Peyer's patch (tissue), 4 donors: Measurements from ENCODE around the gene TP53BP1. TPM values are rescaled to one million over a fixed set of nuclear protein-coding genes. Genes with fewer than 3 reads are reported as not detected.

ENCODE experiments used
- DNase-seq, 3 donors: peaks; one replicate each; pipeline ENCODE4 v3.0.0-alpha.2; 2017 to 2019
- H3K27ac ChIP-seq, 4 donors: fragments of 200-600 bp; sonication (generic); one replicate each; pipeline ENCODE4 v1.5.1; 2016 to 2019
- H3K27me3 ChIP-seq, 2 donors: fragments of 200-600 bp; sonication (generic); one replicate each; pipeline ENCODE4 v1.5.1; 2019
- H3K36me3 ChIP-seq, 3 donors: fragments of 200-600 bp; sonication (generic); one replicate each; pipeline ENCODE4 v1.5.1; 2016 to 2019
- H3K4me1 ChIP-seq, 4 donors: fragments of 200-600 bp; sonication (generic); one replicate each; pipeline ENCODE4 v1.5.1; 2016 to 2019
- H3K4me3 ChIP-seq, 4 donors: fragments of 200-600 bp; sonication (generic); 1 replicate in 3 of 4; 2 replicates in 1 of 4; pipeline ENCODE4 v1.5.1; 2016 to 2019; ENCODE audit warnings: mild to moderate bottlenecking in 1 of 4
- H3K9me3 ChIP-seq, 4 donors: fragments of 200-600 bp; sonication (generic); one replicate each; pipeline ENCODE4 v1.5.1; 2016 to 2019; ENCODE audit warnings: mild to moderate bottlenecking in 1 of 4
- POLR2A ChIP-seq, 2 donors: fragments of 450-650 bp; IDR thresholded peaks; one replicate each; pipeline ENCODE4 v1.5.1; 2017; ENCODE audit warnings: antibody characterized with exemption in 2 of 2, mild to moderate bottlenecking in 2 of 2, moderate library complexity in 2 of 2
- total RNA-seq, 4 donors: library from RNA; depleted of rRNA; stranded (reverse); fragments of >200 nt; gene quantifications; one replicate each; pipeline ENCODE4 v1.1.0, GENCODE V29; 2016
- TF ChIP-seq, protein P1 (sequence below), 6 experiments: fragments of 450-650 bp in 4 of 6; fragments of 200-600 bp in 2 of 6; sonication (generic) in 1 of 6; IDR thresholded peaks; one replicate each; pipeline ENCODE4 v1.5.1; 2017 to 2019; ENCODE audit warnings: antibody characterized with exemption in 6 of 6, mild to moderate bottlenecking in 3 of 6, moderate library complexity in 1 of 6

TP53BP1 gene
- total RNA-seq, 4 donors from 2014 or later = 9.3 to 163 (median 24.6) TPM

DNA sequence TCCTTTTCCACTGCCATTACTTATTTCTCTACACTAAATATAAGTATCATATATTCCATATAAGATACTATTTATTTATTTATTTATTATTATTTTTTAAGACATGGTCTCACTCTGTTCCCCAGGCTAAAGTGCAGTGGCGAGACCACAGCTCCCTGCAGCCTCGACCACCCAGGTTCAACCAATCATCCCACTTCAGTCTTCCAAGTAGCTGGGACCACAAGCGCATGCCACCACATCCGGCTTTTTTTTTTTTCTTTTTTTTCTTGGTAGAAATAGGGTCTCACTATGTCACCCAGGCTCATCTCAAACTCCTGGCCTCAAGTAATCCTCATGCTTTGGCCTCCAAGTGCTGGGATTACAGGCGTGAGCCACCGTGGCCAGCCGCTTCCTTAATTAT is 56.6 kb downstream of the TP53BP1 start:
- no peaks in the 10 kb centered on the region for H3K9me3 ChIP-seq
- H3K36me3 ChIP-seq = peaks cover 0 to 32% (median 0%) of the 10 kb centered on the region in 3 donors
- H3K4me1 ChIP-seq = no peaks in the 10 kb centered on the region
- no peak overlapping the region for H3K4me3 ChIP-seq
- no peak for TF ChIP-seq POLR2A (IDR thresholded peaks at IDR 0.05)
- TF ChIP-seq, protein P1, sequence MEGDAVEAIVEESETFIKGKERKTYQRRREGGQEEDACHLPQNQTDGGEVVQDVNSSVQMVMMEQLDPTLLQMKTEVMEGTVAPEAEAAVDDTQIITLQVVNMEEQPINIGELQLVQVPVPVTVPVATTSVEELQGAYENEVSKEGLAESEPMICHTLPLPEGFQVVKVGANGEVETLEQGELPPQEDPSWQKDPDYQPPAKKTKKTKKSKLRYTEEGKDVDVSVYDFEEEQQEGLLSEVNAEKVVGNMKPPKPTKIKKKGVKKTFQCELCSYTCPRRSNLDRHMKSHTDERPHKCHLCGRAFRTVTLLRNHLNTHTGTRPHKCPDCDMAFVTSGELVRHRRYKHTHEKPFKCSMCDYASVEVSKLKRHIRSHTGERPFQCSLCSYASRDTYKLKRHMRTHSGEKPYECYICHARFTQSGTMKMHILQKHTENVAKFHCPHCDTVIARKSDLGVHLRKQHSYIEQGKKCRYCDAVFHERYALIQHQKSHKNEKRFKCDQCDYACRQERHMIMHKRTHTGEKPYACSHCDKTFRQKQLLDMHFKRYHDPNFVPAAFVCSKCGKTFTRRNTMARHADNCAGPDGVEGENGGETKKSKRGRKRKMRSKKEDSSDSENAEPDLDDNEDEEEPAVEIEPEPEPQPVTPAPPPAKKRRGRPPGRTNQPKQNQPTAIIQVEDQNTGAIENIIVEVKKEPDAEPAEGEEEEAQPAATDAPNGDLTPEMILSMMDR (IDR thresholded peaks at IDR 0.05) = no peak
- no peak overlapping the region for H3K27ac ChIP-seq
- DNase-seq = no peak
- H3K27me3 ChIP-seq = no peaks in the 10 kb centered on the region

DNA sequence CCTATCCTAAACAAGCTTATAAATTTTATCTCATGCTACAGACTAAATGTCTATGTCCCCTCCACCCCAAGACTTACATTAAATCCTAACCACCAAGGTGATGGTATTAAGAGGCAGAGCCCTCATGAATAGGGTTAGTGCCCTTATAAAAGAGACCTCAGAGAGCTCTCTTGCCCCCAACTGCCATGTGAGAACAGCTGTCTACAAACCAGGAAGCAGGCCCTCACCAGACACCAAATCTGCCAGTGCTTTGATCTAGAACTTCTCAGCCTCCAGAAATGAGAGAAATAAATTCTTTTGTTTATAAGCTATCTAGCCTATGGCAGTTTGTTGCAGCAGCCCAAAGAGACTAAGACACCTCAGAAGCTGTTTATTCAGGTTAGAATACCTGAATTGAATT is 58.5 kb downstream of the TP53BP1 start:
- no peak for TF ChIP-seq POLR2A (IDR thresholded peaks at IDR 0.05)
- TF ChIP-seq, protein P1 (IDR thresholded peaks at IDR 0.05) = no peak
- no peak for DNase-seq
- no peaks in the 10 kb centered on the region for H3K4me1 ChIP-seq
- no peak overlapping the region for H3K27ac ChIP-seq
- H3K36me3 ChIP-seq = peaks cover 0 to 32% (median 0%) of the 10 kb centered on the region in 3 donors
- no peaks in the 10 kb centered on the region for H3K27me3 ChIP-seq
- no peak overlapping the region for H3K4me3 ChIP-seq
- H3K9me3 ChIP-seq = no peaks in the 10 kb centered on the region

DNA sequence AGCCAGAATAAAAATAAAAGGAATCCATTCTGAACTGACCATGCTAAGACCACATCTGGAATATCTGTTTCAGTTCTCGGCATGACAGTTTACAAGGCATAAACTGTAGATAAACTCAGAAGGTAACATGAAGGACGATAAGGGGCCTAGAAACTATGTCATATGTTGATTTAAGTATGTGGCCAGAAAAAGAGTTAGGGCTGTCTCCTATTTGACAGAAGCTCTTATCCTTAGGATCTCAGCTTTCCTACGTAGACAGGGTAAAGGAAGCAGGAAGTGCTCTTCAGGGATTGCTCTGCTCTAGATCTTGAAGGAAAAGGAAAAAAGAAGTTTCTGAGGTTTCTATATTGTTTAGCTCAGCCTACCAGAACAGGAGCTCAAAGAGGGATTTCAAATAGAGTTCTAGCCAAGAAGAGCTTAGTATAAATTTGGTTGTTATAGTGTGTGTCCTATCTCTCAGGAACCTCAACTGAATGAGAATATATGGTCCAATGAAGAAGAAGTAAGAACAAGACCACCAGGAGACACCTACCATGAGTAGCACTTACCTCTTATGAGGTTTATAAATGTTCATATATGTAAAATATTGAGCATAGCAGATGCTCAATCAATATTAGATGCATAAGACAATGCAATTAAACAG is 59.2 kb downstream of the TP53BP1 start:
- Histone ChIP-seq H3K36me3 (peaks cover 0 to 32% (median 0%) of the 10 kb centered on the region in 3 donors), H3K4me3 (no peak overlapping the region), H3K9me3 (no peaks in the 10 kb centered on the region), H3K27ac (no peak overlapping the region), H3K4me1 (no peaks in the 10 kb centered on the region), H3K27me3 (no peaks in the 10 kb centered on the region)
- TF ChIP-seq POLR2A (IDR thresholded peaks at IDR 0.05) = no peak
- TF ChIP-seq, protein P1 (IDR thresholded peaks at IDR 0.05) = no peak
- no peak for DNase-seq

DNA sequence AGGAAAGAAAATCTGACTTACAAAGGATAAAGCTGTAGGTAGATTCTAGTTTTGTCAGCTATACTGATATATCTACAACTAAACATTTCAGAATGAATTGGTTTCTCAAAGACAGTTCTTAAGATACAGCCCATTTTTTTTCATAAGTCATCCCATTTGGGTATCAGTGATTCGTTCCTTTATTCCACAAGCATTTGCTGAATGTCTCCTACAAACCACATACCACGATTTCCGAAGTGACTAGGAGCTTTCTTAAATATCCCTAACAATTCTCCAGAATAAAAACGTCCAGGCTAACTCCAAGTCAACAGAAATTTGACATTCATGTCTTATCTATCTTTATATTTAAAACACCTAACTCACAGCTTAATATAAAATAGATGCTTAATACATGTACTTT is 59.8 kb downstream of the TP53BP1 start:
- H3K4me1 ChIP-seq = no peaks in the 10 kb centered on the region
- H3K9me3 ChIP-seq = no peaks in the 10 kb centered on the region
- TF ChIP-seq, protein P1 (IDR thresholded peaks at IDR 0.05) = no peak
- TF ChIP-seq POLR2A (IDR thresholded peaks at IDR 0.05) = no peak
- no peaks in the 10 kb centered on the region for H3K27me3 ChIP-seq
- no peak overlapping the region for H3K27ac ChIP-seq
- no peak for DNase-seq
- H3K4me3 ChIP-seq = no peak overlapping the region
- H3K36me3 ChIP-seq = peaks cover 0 to 30% (median 0%) of the 10 kb centered on the region in 3 donors

DNA sequence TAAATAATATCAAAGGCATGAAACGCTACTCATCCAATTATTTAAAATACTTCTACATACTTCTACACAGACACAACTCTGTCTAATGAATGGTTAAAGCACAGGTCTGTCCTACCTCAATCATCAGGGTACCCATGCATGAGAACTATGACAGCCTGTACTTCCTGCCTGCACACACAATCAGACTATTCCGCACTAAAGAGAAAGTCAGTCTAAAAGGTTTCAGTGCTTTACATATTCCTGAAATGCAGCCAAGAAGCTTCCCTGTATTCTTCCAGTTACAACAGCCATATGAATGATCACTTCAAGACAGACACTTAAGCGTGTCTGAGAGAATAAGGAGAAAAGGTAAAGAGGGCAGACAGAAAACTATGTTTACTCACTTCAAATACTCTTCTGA is 63.3 kb downstream of the TP53BP1 start:
- Histone ChIP-seq H3K9me3 (no peaks in the 10 kb centered on the region), H3K27me3 (no peaks in the 10 kb centered on the region), H3K4me1 (no peaks in the 10 kb centered on the region), H3K36me3 (peaks cover 0 to 34% (median 3%) of the 10 kb centered on the region in 3 donors), H3K4me3 (no peak overlapping the region), H3K27ac (no peak overlapping the region)
- TF ChIP-seq, protein P1 (IDR thresholded peaks at IDR 0.05) = no peak
- TF ChIP-seq POLR2A (IDR thresholded peaks at IDR 0.05) = no peak
- no peak for DNase-seq
